HG03378 (cell line): ENCODE results near the gene PCNX4.

Experiments used
- ATAC-seq: cut with Tn5 transposase; IDR thresholded peaks from one replicate; pipeline ENCODE4 v1.9.1; 2021; ENCODE audit warnings: mild to moderate bottlenecking, moderate library complexity; ENCODE audit not compliant: unreplicated experiment

Gene PCNX4

DNA sequence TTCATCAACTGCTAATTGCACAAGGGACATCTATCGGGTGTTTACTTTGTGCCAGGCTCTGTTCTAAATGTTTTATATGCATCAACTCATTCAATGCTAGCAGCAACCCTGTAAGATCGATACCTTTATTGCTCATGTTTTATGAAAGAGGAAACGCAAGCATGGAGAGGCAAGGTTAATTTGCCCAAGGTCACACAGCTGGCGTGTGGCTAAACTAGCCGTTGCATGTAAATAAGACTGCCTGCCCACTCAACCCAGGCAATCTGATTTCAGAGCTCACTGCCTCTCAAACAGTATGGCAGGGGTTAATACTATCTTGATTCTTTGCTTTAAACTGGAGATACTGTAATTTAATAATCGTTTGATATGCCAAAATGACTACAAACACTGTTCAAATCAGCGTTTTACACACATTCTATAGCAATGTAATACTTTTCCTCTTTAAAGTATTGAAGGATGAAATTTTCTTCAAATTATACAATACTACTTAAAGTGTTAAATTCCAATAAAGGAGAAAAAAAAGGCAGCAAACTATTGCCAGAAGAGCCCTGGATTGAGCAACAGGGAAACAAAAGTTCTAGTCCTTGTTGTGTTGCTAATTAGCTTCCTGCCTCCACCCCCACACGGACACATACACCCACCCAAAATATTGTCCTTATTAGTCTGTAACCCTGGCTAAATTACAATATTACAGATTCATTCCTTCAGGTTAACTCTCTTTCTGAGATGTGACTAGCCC is 112.5 kb downstream of the PCNX4 start:
- peak; percentile 82 for ATAC-seq

- ATAC-seq: peak; percentile 41
These were observed 113.4 kb downstream of the PCNX4 start for GRCh38 chr14:60204843-60205774.

DNA sequence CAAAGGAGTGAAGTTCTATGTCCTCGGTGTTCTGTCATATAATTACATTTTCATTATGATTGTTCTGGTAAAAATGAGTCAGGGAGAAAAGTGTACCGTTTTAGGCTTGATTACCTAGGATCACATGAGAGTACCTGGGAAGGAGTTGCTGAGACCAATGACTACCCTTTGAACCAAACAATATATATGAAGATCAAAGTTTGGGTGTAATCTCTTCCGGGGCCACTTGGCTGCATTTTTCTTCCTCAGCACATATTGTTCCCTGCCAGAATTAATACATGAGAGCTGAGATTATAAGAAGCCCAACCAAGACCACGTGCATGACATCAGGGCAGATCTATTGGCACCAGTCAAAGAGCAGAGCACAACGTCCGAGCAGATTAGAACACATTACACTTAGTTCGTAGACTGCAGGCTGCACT is 114.5 kb downstream of the PCNX4 start:
- no peak for ATAC-seq

- peak; percentile 42 for ATAC-seq
These were observed 115.3 kb downstream of the PCNX4 start for GRCh38 chr14:60206837-60207533.

DNA sequence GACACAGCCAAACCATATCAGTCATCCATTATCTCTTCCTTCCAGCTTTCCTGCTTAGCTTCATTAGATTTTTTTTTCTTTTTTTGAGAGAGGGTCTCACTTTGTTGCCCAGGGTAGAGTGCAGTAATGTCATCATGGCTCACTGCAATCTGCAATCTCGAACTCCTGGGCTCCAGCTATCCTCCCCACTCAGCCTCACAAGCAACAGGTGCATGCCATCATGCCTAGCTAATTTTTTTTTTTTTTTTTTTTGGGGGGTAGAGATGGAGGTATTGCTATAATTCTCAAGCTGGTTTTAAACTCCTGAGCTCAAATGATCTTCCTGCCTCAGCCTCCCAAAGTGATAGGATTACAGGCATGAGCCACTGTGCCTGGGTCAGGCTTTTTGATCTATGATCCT is 119.0 kb downstream of the PCNX4 start:
- ATAC-seq: no peak

- ATAC-seq: no peak
These were observed 119.4 kb downstream of the PCNX4 start for GRCh38 chr14:60211153-60211552.

GRCh38 chr14:60212503-60213371 is 121.0 kb downstream of the PCNX4 start:
- peak; percentile 95 for ATAC-seq

DNA sequence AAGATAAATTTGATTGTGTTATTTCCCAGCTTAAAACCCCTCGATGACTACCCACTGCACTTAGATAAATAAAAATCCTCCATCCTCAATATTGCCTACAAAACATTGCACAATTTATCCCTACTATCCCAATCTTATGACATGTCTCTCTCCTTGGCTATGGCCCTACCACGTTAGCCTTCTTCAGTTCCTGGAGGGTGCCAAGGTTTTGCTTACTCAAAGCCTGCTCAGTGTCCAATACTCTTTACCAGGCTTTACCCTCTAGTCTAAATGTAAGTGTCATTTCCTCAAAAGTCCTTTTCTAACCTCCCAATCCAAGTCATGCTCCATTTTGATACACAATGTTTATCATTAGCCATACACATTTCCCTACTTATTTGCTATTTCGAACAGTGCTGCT is 122.3 kb downstream of the PCNX4 start:
- no peak for ATAC-seq

DNA sequence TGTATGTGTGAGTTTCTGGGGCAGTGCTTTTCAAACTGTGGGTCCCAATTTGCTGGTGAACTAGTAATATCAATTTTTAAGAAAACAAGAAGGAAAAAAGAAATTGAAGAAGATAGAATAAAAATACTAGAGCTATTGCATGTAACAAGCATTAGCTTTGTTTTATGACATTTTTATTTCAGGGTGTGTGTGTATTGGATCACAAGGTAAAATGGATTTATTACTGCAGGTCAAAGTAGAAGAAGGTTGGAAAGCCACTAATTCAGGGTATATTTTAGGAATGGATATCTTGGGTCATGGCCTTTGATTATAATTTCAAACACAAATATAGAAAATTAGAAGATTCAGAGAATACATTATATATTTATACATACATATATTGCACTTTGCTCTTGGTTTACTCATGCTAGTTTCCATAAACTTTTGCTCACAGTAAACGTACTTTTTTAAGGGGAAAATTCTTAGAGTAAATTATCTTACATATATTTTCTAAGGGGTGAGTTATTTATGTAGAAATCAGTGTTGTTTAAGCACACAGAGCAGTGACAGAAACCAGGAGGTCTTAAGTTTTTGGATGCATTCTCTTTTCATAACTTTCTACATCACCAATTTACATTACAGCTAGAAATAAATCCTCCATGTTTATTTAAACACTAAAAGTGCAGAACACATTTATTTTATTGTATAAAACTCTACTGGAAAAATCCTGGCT is 122.8 kb downstream of the PCNX4 start:
- ATAC-seq: no peak

GRCh38 chr14:60215127-60215444 is 123.4 kb downstream of the PCNX4 start:
- no peak for ATAC-seq

DNA sequence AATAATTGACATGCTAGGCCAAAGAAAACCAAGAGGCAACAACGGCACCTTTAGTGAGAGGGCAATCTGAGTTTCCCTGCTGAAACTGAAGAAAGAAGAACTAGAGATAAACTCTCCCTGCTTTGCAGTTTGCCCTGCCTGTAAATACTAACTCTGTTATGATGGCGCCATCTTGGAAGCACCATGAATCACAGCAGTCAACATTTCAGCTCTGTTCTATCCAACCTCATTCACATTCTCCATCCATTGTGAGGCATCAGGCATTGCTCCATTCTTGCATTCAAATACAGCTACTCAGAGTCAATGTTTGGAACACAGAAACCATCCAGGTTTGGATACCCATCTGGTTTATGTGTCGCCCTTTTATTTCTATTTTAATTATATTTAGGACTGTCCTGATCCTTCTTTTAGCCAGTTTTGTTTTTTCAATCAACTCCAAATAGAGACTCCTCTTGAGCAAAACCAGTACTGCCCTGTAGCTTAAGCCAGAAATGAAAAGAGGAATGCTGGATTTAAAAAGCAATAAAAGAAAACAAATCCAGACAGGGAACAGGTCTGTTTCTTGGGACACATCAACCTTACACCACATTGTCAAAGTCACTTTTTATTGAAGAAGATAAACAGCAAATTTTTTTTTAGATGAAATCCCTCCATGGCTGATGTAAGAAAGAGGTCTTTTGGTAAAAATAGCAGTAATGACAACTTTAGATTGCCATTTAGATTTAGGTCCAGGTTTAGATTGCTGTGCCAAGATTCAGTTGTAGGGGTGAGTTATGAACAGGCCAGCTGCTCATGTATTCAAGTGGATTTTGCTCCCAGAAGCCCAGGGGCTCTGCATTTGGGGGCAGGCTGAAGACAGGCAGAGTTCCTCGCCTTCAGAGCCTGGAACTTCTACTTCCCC is 124.0 kb downstream of the PCNX4 start:
- ATAC-seq: no peak

GRCh38 chr14:60217713-60218112 is 126.0 kb downstream of the PCNX4 start:
- no peak for ATAC-seq
